Lower lobe of right lung (tissue), 2 donors: ENCODE results near the gene C11orf52. TPM values are rescaled to one million over a fixed set of nuclear protein-coding genes. Genes with fewer than 3 reads are reported as not detected.

Experiments
- ATAC-seq, 2 donors: fragments of 200-7000 bp; cut with Tn5 transposase; one replicate each; pipeline ENCODE4 v1.9.1; 2020 to 2022; ENCODE audit warnings: mild to moderate bottlenecking in 2 of 2, moderate library complexity in 2 of 2
- DNase-seq: peaks from one replicate; pipeline ENCODE4 v3.0.0-alpha.2; 2020
- H3K27ac ChIP-seq: fragments of 200-600 bp; one replicate; pipeline ENCODE4 v1.8.0; 2022
- H3K27me3 ChIP-seq: fragments of 200-600 bp; one replicate; pipeline ENCODE4 v1.8.0; 2022; ENCODE audit warnings: low read depth
- H3K36me3 ChIP-seq: fragments of 200-600 bp; one replicate; pipeline ENCODE4 v1.8.0; 2022; ENCODE audit warnings: mild to moderate bottlenecking
- H3K4me1 ChIP-seq: fragments of 200-600 bp; one replicate; pipeline ENCODE4 v1.8.0; 2022
- H3K4me3 ChIP-seq: fragments of 200-600 bp; one replicate; pipeline ENCODE4 v1.8.0; 2022; ENCODE audit warnings: mild to moderate bottlenecking
- H3K9me3 ChIP-seq: fragments of 200-600 bp; one replicate; pipeline ENCODE4 v1.8.0; 2022
- CTCF ChIP-seq: fragments of 200-600 bp; IDR thresholded peaks from one replicate; pipeline ENCODE4 v1.8.0; 2022; ENCODE audit warnings: antibody characterized with exemption, mild to moderate bottlenecking
- intact Hi-C: fragments of 100-400 bp; cut with DNase I; formaldehyde crosslinking; loops from one replicate; pipeline ENCODE4 v1.11.0; 2022
- long read RNA-seq: library from polyadenylated mRNA; unstranded; transcript quantifications from one replicate; pipeline ENCODE4 v2.0.0, GENCODE V29; 2021
- total RNA-seq: library from RNA; stranded (reverse); fragmentation: NEBNext Ultra II Directional; extraction: Animal tissue kit (Norgen Biotek cat#: 25700); gene quantifications from one replicate; pipeline ENCODE4 v1.2.1, GENCODE V29; 2021
- donor health status: DM: no; HTN: yes; CAD: no; lungs with severe emphysema.

C11orf52 gene
- 14.6 TPM for total RNA-seq
- long read RNA-seq, transcript C11orf52-201 (4 exons, 1,141 nt), result major isoform, 12 of 15 reads
- long read RNA-seq, partial matches to known transcripts, result 0 of 15 reads
- long read RNA-seq, other reads (novel, unspliced or antisense), result 2 of 15 reads

GRCh38 chr11:111918390-111919256 is at the start of gene C11orf52:
Gene C11orf52, plus strand, starts transcription at chr11:111918913. Its CDS starts 60 bp downstream, at chr11:111918973.
- H3K27ac ChIP-seq, result peak within 1 kb of the TSS; percentile 82
- H3K4me3 ChIP-seq, result peak within 1 kb of the TSS; percentile 41
- no peak for TF ChIP-seq CTCF
- no peaks in the 10 kb centered on the region for H3K9me3 ChIP-seq
- intact Hi-C loops, result no loop called here
- DNase-seq (peak; percentile 79), ATAC-seq (peak; percentile 94)
- H3K4me1 ChIP-seq, result peaks cover 22% of the 10 kb centered on the region
- no peaks in the 10 kb centered on the region for H3K36me3 ChIP-seq
- H3K27me3 ChIP-seq, result no peaks in the 10 kb centered on the region

- no peak overlapping the region for H3K27ac ChIP-seq
- H3K4me1 ChIP-seq, result peaks cover 8% of the 10 kb centered on the region
- peak overlapping the region; percentile 97 for H3K4me3 ChIP-seq
- DNase-seq (no peak), ATAC-seq (no peak)
- H3K27me3 ChIP-seq, result no peaks in the 10 kb centered on the region
- peaks cover 41% of the 10 kb centered on the region for H3K36me3 ChIP-seq
- H3K9me3 ChIP-seq, result no peaks in the 10 kb centered on the region
- no peak for TF ChIP-seq CTCF
- intact Hi-C loops, result no loop called here
These were observed 48.6 kb upstream of the C11orf52 start for GRCh38 chr11:111870113-111870512.

GRCh38 chr11:111870522-111870885 is 48.2 kb upstream of the C11orf52 start:
- no peak for ATAC-seq
- intact Hi-C loops, result no loop called here
- H3K9me3 ChIP-seq, result no peaks in the 10 kb centered on the region

GRCh38 chr11:111870886-111871692 is 47.6 kb upstream of the C11orf52 start, which contains the start of gene ALG9:
Gene ALG9, minus strand, starts transcription at chr11:111871581. Its CDS starts 99 bp downstream, at chr11:111871482.
- DNase-seq, result peak; percentile 84
- peak within 1 kb of the TSS; percentile 92 for H3K27ac ChIP-seq
- intact Hi-C loops, result no loop called here

More at GRCh38 chr11:111870522-111870885, 48.2 kb upstream of the C11orf52 start:
- H3K4me1 ChIP-seq, result peaks cover 8% of the 10 kb centered on the region
- TF ChIP-seq CTCF, result no peak
- DNase-seq, result no peak
- peaks cover 41% of the 10 kb centered on the region for H3K36me3 ChIP-seq
- H3K27me3 ChIP-seq, result no peaks in the 10 kb centered on the region
- H3K4me3 ChIP-seq, result peak overlapping the region; percentile 97
- peak overlapping the region; percentile 92 for H3K27ac ChIP-seq

More at GRCh38 chr11:111870886-111871692, 47.6 kb upstream of the C11orf52 start, which contains the start of gene ALG9:
- Histone ChIP-seq H3K27me3 (no peaks in the 10 kb centered on the region), H3K4me3 (peak within 1 kb of the TSS; percentile 97), H3K9me3 (no peaks in the 10 kb centered on the region), H3K36me3 (peaks cover 41% of the 10 kb centered on the region), H3K4me1 (peaks cover 8% of the 10 kb centered on the region)
- no peak for TF ChIP-seq CTCF
- peak; percentile 93 to 97 for ATAC-seq
